Measurements from ENCODE around the gene KIF16B.
"Not testable (repeated sequence)": the region's sequence is repeated elsewhere in the genome, so short reads cannot be mapped to it uniquely, and the experiment has no call there.

KIF16B gene

DNA sequence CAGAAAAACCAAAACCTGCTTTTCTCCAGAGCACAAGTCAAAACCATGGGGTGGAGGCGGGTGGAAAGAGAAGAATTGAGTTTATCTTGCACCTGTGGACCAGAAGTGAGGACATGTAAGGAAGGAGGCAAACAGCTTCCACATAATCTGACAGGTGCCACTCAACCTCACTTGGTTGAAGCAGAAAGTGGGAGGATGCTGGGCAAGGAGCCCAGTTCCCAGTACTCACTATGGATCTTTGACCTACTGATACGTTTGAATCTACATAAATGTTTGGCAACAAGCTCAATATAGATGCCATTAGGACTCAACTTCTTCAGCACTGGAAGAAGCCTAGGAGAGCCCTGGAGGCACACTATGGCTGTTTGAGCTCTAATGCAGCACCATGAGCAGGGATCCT lies 285.5 kb downstream of the KIF16B start:
- DNase-seq (ENCODE audit: low spot score): no peak

GRCh38 chr20:16286601-16287000 lies 286.6 kb downstream of the KIF16B start:
- DNase-seq (ENCODE audit: low spot score): no peak

DNA sequence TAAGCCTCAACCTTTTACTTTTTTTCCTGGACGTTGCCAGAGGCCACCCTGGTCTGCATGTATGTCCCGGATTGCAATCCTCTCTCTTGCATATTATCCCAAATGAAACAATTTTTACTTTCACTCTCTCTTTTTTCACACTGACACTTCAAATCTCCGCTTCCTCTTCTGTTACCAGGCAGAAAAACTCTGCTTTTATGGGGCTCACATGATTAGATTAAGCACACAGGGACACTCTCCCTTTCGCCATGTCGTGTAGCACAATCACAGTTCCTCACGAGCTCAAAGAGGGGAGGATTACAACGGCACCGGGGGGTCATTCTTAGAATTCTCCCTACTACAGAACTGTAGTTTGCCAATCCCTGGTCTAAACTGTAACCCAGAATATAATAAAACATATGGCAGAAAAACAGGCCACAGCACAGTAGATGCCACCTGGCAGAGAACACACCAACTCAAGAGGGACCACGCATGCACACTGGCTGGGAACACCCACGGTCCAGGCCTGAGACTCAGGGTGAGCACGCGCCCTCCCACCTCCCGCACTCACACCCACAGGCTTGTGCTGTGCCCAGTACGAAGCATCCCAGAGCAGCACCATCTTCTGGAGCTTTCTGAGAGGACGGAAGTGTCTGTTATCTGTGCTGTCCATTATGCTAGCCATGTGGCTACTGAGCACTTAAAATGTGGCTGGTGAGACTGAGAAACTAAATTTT lies 288.7 kb downstream of the KIF16B start:
- no peak for DNase-seq (ENCODE audit: low spot score)

GRCh38 chr20:16283978-16284377 lies 289.3 kb downstream of the KIF16B start:
- no peak for DNase-seq (ENCODE audit: low spot score)

- DNase-seq (ENCODE audit: low spot score): no peak
These were observed 289.9 kb downstream of the KIF16B start for GRCh38 chr20:16283307-16283706.

GRCh38 chr20:16280219-16280618 lies 293.0 kb downstream of the KIF16B start:
- no peak for DNase-seq (ENCODE audit: low spot score)

GRCh38 chr20:16279320-16279719 lies 293.9 kb downstream of the KIF16B start:
- no peak for DNase-seq (ENCODE audit: low spot score)

GRCh38 chr20:16273812-16274555 lies 299.3 kb downstream of the KIF16B start:
- no peak for DNase-seq (ENCODE audit: low spot score)

GRCh38 chr20:16272780-16273360 lies 300.4 kb downstream of the KIF16B start:
- DNase-seq (ENCODE audit: low spot score): no peak

GRCh38 chr20:16271450-16271849 lies 301.8 kb downstream of the KIF16B start:
- no peak for DNase-seq (ENCODE audit: low spot score)

DNA sequence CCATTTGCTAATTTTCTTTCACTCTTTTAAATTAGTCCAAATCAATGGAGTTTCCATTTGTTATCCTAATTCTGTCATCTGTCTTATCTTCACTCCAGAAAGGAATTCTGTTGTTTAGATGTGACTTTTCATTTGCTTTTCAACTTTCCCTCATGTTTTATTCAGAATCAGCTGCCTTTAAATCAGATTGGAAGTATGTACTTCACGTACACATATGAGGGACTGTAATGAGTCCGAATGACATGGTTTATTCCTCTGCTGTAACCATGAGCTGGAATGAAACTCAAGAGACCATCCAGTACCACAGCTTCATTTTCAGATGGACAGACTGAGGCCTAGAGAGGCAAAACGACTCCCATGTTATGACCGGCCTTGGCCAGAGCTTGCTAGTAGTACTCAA lies 302.3 kb downstream of the KIF16B start:
- no peak for DNase-seq (ENCODE audit: low spot score)

- DNase-seq (ENCODE audit: low spot score): no peak
These were observed 302.8 kb downstream of the KIF16B start for GRCh38 chr20:16270314-16270931.

DNA sequence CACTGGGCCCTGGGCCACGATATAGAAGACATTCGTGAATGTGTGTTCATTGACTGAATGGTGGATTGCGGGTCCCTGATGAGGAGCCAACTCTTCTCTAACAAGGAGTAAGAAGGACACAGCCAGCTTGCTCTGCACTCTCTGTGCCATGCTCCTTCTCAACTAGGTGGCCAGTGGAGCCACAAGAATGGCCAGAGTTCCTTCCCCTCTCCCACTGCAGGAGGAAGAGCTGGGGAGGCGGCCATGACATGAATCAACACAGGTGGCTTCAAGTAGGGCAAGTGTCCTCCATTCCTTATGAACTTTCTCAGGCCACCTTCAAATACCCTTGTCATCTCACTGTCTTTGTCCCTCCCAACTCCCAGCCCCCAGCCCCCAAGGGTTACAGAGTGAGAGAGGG lies 305.7 kb downstream of the KIF16B start:
- DNase-seq (ENCODE audit: low spot score): no peak

DNA sequence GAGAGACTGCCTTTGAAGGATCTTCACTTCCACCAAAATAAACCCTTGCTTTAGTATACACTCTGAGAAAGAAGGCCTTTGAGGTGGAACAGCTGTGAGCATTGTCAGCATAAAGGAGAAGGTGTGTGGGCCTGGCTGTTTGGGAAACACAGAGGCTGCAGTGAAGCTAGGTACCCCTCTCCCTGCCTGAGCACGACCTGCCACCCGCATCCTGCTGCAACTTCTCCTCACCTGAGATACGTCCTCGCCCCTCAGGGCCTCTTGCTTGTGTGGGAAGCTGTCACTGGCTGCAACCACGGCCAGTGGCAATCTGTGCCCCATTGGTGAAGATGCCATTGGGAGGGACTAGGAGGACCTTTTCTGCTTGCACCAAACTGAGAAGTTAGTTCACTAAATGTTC lies 307.9 kb downstream of the KIF16B start:
- no peak for DNase-seq (ENCODE audit: low spot score)

- DNase-seq (ENCODE audit: low spot score): no peak
These were observed 309.7 kb downstream of the KIF16B start for GRCh38 chr20:16263582-16263981.

DNA sequence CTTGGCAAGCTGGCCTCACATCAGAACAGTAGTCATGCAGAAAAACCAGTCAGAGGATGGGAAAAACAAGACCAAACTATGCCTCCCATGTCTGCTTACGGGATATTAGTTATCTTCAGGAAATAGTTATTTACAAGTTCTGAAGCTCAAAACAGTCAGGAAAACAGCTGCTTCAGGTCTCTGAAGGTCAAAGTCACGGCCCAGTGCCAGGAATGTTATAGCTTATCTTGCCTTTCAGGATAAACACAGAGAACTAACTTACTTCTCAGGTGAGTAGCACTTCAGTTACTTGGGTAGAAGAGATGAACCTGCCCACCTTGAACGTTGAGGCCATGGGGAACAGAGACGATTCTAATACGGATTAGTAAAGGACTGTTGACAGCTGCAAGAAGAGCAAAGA lies 310.7 kb downstream of the KIF16B start:
- no peak for DNase-seq (ENCODE audit: low spot score)

DNA sequence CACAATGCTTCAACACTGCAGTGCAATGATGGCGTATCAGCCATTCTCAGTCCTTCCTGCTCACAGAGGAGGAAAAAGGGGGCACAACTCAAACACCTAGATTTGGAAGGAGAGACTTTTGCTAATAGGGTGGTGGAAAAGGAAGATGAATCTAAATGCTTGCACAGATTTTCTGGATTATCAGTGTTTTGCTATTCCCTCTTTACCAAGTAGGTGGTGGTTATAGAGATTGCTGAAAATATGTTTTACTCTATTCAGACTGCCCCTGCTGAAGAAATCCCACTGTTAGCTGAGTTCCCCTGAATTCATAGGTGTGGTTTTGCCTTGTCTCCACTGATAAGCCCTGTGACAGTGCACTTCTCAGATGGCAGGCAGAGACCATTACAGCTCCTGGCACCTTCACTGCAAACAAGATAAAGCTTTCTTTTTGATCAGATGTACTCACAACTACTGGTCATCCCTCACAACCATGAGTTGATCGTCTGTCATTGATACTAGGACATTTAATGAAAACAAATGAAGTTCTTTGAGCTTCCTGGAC lies 311.4 kb downstream of the KIF16B start:
- no peak for DNase-seq (ENCODE audit: low spot score)

GRCh38 chr20:16260911-16261310 lies 312.3 kb downstream of the KIF16B start:
- peak; percentile 56 for DNase-seq (ENCODE audit: low spot score)

- not testable (repeated sequence) for DNase-seq (ENCODE audit: low spot score)
These were observed 313.1 kb downstream of the KIF16B start for GRCh38 chr20:16260133-16260532.

- DNase-seq (ENCODE audit: low spot score): no peak
These were observed 314.5 kb downstream of the KIF16B start for GRCh38 chr20:16258766-16259165.

GRCh38 chr20:16257813-16258430 lies 315.3 kb downstream of the KIF16B start:
- no peak for DNase-seq (ENCODE audit: low spot score)

- DNase-seq (ENCODE audit: low spot score): no peak
These were observed 316.2 kb downstream of the KIF16B start for GRCh38 chr20:16257021-16257420.

Data from SW480 (cell line).